Measurements from ENCODE around the gene RNF181. TPM values are rescaled to one million over a fixed set of nuclear protein-coding genes. Genes with fewer than 3 reads are reported as not detected.

The RNF181 gene
- total RNA-seq, 1 experiment from 2014 or later: 156 TPM

DNA sequence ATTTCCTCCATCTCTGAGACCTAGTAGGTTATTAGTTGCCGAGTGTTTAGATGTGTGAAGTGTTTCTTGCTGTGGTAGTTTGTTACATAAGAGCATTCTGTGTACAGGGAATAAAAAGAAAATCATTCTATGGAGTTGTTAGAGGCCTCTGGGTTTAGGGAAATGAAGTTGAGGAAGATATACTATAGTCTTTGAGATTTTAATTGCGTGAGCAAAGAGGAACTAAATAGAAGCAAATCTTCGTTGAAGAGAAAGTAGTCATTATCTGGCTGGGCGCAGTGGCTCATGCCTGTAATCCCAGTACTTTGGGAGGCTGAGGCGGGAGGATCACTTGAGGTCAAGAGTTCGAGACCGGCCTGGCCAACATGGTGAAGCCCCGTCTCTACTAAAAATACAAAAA lies 39.5 kb downstream of the RNF181 start:
- no peak for ATAC-seq
- no peaks in the 10 kb centered on the region for H3K27me3 ChIP-seq (ENCODE audit: control insufficient read depth, insufficient read depth, low read length)
- DNase-seq (ENCODE audit: low read depth, low spot score): no peak
- no peaks in the 10 kb centered on the region for H3K9me3 ChIP-seq (ENCODE audit: control insufficient read depth, insufficient read depth, low read depth, low read length)
- ChIA-PET POLR2A (no interaction called here), CTCF (no interaction called here)
- intact Hi-C loops (cut with micrococcal nuclease; ENCODE audit: unreplicated experiment): no loop called here
- H3K4me1 ChIP-seq (ENCODE audit: control insufficient read depth, insufficient read depth, low read length): no peaks in the 10 kb centered on the region
- BruUV-seq (replicated peaks): no TSS peak
- no peak for TF ChIP-seq REST (IDR thresholded peaks at IDR 0.05; ENCODE audit: insufficient read depth in 1 of 2, low read depth in 2 of 2, low read length in 1 of 2)
- TF ChIP-seq POLR2AphosphoS5 (IDR thresholded peaks at IDR 0.05; ENCODE audit: low read depth, low read length): no peak
- TF ChIP-seq TCF7L2 (IDR thresholded peaks at IDR 0.05; ENCODE audit: low read depth, low read length): no peak
- H3K4me3 ChIP-seq (ENCODE audit: low read depth in 2 of 2, low read length in 2 of 2): no peak overlapping the region
- peaks cover 23% of the 10 kb centered on the region for H3K36me3 ChIP-seq (ENCODE audit: control insufficient read depth, insufficient read depth, low read length)
- no peak overlapping the region for H3K27ac ChIP-seq (ENCODE audit: low read length)
- in situ Hi-C loops (cut with HindIII; ENCODE audit: low pct_unique_long_range_greater_than_20kb, low sequenced_read_pairs): no loop called here

- ChIA-PET POLR2A (no interaction called here), CTCF (no interaction called here)
- no peak for DNase-seq (ENCODE audit: low read depth, low spot score)
- no peak for TF ChIP-seq TCF7L2 (IDR thresholded peaks at IDR 0.05; ENCODE audit: low read depth, low read length)
- no peak for TF ChIP-seq REST (IDR thresholded peaks at IDR 0.05; ENCODE audit: insufficient read depth in 1 of 2, low read depth in 2 of 2, low read length in 1 of 2)
- TF ChIP-seq POLR2AphosphoS5 (IDR thresholded peaks at IDR 0.05; ENCODE audit: low read depth, low read length): no peak
- no peak for TF ChIP-seq SIN3A (IDR thresholded peaks at IDR 0.05; ENCODE audit: borderline replicate concordance, insufficient read depth, low read depth, low read length)
- TF ChIP-seq CTCF (IDR thresholded peaks at IDR 0.05): no peak
- no peaks in the 10 kb centered on the region for H3K4me1 ChIP-seq (ENCODE audit: control insufficient read depth, insufficient read depth, low read length)
- in situ Hi-C loops (cut with HindIII; ENCODE audit: low pct_unique_long_range_greater_than_20kb, low sequenced_read_pairs) (no loop called here), intact Hi-C loops (cut with micrococcal nuclease; ENCODE audit: unreplicated experiment) (no loop called here)
- H3K9me3 ChIP-seq (ENCODE audit: control insufficient read depth, insufficient read depth, low read depth, low read length): no peaks in the 10 kb centered on the region
- no peak overlapping the region for H3K27ac ChIP-seq (ENCODE audit: low read length)
- H3K27me3 ChIP-seq (ENCODE audit: control insufficient read depth, insufficient read depth, low read length): no peaks in the 10 kb centered on the region
- BruUV-seq (replicated peaks): no TSS peak
- ATAC-seq: no peak
- no peak overlapping the region for H3K4me3 ChIP-seq (ENCODE audit: low read depth in 2 of 2, low read length in 2 of 2)
- peaks cover 19% of the 10 kb centered on the region for H3K36me3 ChIP-seq (ENCODE audit: control insufficient read depth, insufficient read depth, low read length)
Observed at GRCh38 chr2:85635636-85636035, 40.1 kb downstream of the RNF181 start.

Measured in Panc1 (cell line).